Activated CD4-positive, alpha-beta T cell treated with anti-CD3 and anti-CD28 coated beads for 4 hours (primary cell): ENCODE data around the gene ZNF25.
"Not testable (repeated sequence)": the region's sequence is repeated elsewhere in the genome, so short reads cannot be mapped to it uniquely, and the experiment has no call there.

Experiments used
- DNase-seq, 2 donors: peaks; one replicate each; pipeline ENCODE4 v3.0.0-alpha.2; 2020

The ZNF25 gene

GRCh38 chr10:37937864-37938263 is 38.6 kb downstream of the ZNF25 start:
- DNase-seq = no peak

GRCh38 chr10:37934791-37935190 is 41.7 kb downstream of the ZNF25 start:
- no peak for DNase-seq

- no peak for DNase-seq
These were observed 46.0 kb downstream of the ZNF25 start for GRCh38 chr10:37930423-37930822.

GRCh38 chr10:37908165-37908564 is 68.3 kb downstream of the ZNF25 start:
- DNase-seq = not testable (repeated sequence)

GRCh38 chr10:37906382-37906781 is 70.1 kb downstream of the ZNF25 start:
- no peak for DNase-seq
